Measurements from ENCODE around the gene AKR1C8.
"Not testable (repeated sequence)": the region's sequence is repeated elsewhere in the genome, so short reads cannot be mapped to it uniquely, and the experiment has no call there.

AKR1C8 gene

DNA sequence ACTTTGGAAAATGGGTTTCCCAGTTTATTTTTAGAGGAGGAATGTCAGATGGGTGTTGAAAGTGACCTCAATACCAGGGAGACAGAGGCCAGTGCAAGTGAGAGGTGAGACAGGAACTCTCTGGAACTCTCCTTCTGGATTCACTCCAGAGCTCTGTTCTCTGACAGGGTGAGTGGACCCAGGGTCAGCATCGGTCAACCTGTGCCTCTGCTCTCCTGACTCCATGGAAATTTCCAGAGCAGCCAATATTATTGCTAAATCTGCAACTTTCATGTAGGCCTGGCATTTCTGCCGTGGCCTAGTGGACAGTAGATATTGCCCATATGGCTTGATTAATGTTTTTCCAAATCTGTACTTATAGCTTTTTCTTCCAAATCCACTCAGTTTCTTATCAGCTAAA, 31.9 kb upstream of the AKR1C8 start:
- H3K27me3 ChIP-seq = no peaks in the 10 kb centered on the region
- no peak for DNase-seq
- intact Hi-C loops (cut with DNase I; ENCODE audit: low total_unique reads) = no loop called here
- no peaks in the 10 kb centered on the region for H3K36me3 ChIP-seq
- no peak overlapping the region for H3K4me3 ChIP-seq
- TF ChIP-seq, protein P1, sequence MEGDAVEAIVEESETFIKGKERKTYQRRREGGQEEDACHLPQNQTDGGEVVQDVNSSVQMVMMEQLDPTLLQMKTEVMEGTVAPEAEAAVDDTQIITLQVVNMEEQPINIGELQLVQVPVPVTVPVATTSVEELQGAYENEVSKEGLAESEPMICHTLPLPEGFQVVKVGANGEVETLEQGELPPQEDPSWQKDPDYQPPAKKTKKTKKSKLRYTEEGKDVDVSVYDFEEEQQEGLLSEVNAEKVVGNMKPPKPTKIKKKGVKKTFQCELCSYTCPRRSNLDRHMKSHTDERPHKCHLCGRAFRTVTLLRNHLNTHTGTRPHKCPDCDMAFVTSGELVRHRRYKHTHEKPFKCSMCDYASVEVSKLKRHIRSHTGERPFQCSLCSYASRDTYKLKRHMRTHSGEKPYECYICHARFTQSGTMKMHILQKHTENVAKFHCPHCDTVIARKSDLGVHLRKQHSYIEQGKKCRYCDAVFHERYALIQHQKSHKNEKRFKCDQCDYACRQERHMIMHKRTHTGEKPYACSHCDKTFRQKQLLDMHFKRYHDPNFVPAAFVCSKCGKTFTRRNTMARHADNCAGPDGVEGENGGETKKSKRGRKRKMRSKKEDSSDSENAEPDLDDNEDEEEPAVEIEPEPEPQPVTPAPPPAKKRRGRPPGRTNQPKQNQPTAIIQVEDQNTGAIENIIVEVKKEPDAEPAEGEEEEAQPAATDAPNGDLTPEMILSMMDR (IDR thresholded peaks at IDR 0.05) = no peak
- peaks cover 0 to under 1% (median 0%) of the 10 kb centered on the region in 3 donors for H3K9me3 ChIP-seq
- H3K27ac ChIP-seq = no peak overlapping the region
- no peaks in the 10 kb centered on the region for H3K4me1 ChIP-seq

GRCh38 chr10:5211696-5212536, 27.0 kb upstream of the AKR1C8 start:
- no peaks in the 10 kb centered on the region for H3K4me1 ChIP-seq
- intact Hi-C loops (cut with DNase I; ENCODE audit: low total_unique reads) = no loop called here
- TF ChIP-seq, protein P1 (IDR thresholded peaks at IDR 0.05) = no peak
- no peaks in the 10 kb centered on the region for H3K36me3 ChIP-seq
- no peak overlapping the region for H3K27ac ChIP-seq
- peaks cover 0 to 9% (median 0%) of the 10 kb centered on the region in 3 donors for H3K9me3 ChIP-seq
- no peaks in the 10 kb centered on the region for H3K27me3 ChIP-seq
- no peak for DNase-seq
- H3K4me3 ChIP-seq = no peak overlapping the region

GRCh38 chr10:5210261-5210660, 25.3 kb upstream of the AKR1C8 start:
- intact Hi-C loops (cut with DNase I; ENCODE audit: low total_unique reads); H3K4me1 ChIP-seq; H3K4me3 ChIP-seq; H3K36me3 ChIP-seq; H3K27ac ChIP-seq; DNase-seq; H3K27me3 ChIP-seq; H3K9me3 ChIP-seq: not testable (repeated sequence)

GRCh38 chr10:5209776-5210175, 24.8 kb upstream of the AKR1C8 start:
- H3K4me1 ChIP-seq; intact Hi-C loops (cut with DNase I; ENCODE audit: low total_unique reads); H3K9me3 ChIP-seq; H3K36me3 ChIP-seq; DNase-seq; H3K4me3 ChIP-seq; H3K27ac ChIP-seq; H3K27me3 ChIP-seq: not testable (repeated sequence)

- peaks cover 0 to 5% of the 10 kb centered on the region in 2 donors for H3K27me3 ChIP-seq
- H3K4me3 ChIP-seq = no peak overlapping the region
- intact Hi-C loops (cut with DNase I; ENCODE audit: low total_unique reads) = no loop called here
These were observed 21.8 kb upstream of the AKR1C8 start for GRCh38 chr10:5206799-5207198.

GRCh38 chr10:5199398-5199797, 14.4 kb upstream of the AKR1C8 start:
- DNase-seq = no peak
- intact Hi-C loops (cut with DNase I; ENCODE audit: low total_unique reads) = no loop called here
- no peaks in the 10 kb centered on the region for H3K36me3 ChIP-seq
- no peak overlapping the region for H3K4me3 ChIP-seq
- TF ChIP-seq, protein P1 (IDR thresholded peaks at IDR 0.05) = no peak
- no peaks in the 10 kb centered on the region for H3K4me1 ChIP-seq
- H3K27me3 ChIP-seq = no peaks in the 10 kb centered on the region
- H3K9me3 ChIP-seq = peaks cover 0 to 14% (median 12%) of the 10 kb centered on the region in 3 donors
- no peak overlapping the region for H3K27ac ChIP-seq

More at GRCh38 chr10:5206799-5207198, 21.8 kb upstream of the AKR1C8 start:
- Histone ChIP-seq H3K4me1 (no peaks in the 10 kb centered on the region), H3K27ac (no peak overlapping the region), H3K36me3 (no peaks in the 10 kb centered on the region), H3K9me3 (peaks cover 0 to 21% (median 9%) of the 10 kb centered on the region in 3 donors)
- no peak for DNase-seq
- TF ChIP-seq, protein P1 (IDR thresholded peaks at IDR 0.05) = no peak

Measured in tibial artery (tissue), 4 donors.